ENCODE data around the gene CABP1. TPM values are rescaled to one million over a fixed set of nuclear protein-coding genes. Genes with fewer than 3 reads are reported as not detected.
"Not testable (repeated sequence)": the region's sequence is repeated elsewhere in the genome, so short reads cannot be mapped to it uniquely, and the experiment has no call there.

The CABP1 gene
- total RNA-seq = 1 to 10 TPM in 5 of 8 experiments, under 1 TPM in 3; 0.13 to 6.3 (median 1.4) TPM

DNA sequence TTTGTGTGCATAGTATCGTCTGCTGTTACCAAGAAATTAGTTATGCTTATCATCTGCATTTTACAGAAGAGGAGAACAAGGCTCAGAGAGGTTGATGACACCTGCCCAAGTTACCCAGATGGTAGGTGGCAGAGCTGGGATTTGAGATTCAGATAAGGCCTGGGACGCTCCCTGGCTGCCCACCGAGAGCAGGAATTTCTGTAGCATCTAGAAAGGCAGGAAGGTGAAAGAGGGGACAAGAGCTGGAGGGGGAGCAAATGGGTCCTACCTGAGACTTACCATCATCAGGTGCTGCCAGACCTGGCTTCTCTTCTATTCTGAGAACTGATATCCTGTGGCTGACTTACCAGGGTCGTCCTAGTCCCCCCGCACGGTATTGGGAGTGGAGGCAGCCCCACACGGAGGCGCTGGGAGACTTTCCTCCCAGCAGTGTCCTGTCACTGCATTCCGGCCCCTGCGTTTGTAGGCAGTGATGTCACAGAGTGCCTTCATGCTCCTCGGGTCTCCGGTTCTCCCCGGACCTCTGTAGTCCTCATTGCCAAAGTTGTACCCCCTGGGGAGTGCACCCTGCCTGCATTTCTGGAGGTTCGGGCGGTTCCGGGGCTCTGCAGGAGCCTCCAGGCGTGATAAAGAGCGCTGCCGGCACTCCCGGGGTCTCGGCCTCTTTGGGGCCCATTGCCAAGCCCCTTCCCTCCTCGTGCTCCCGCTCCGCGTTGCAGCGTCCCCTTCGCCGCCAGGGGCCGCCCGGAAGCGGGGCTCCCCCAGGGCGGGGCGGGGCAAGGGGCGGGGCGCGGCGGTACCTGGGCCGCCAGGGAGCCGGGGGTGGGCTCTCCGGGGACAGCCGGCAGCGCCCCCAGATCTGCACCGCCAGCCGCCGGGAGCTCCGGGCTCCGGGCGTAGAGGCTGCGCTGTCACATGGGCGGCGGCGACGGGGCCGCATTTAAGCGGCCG lies at the start of gene CABP1:
Gene CABP1, plus strand, starts transcription at position 856 of the 951 bp plus-strand sequence. Its CDS starts 60 bp downstream, at position 916.
- 0 to 100% (median 18%) methylated on average over 1 to 11 of the region's 56 CpGs; no CpG with 5 or more reads in 2 of the 10 experiments for WGBS, 10 experiments
- H3K4me1 ChIP-seq (replicated peaks in 1 of 2) = peaks cover 0 to 4% of the 10 kb centered on the region in 2 donors
- H3K4me3 ChIP-seq = peak within 1 kb of the TSS; percentile 38 to 55 (median 46)
- no peak within 1 kb of the TSS for H3K27ac ChIP-seq
- in situ Hi-C loops (cut with MboI; ENCODE audit: low pct_unique_long_range_greater_than_20kb in 2 of 9, low sequenced_read_pairs in 9 of 9, unreplicated experiment in 9 of 9) = loop anchor here in 1 of 9 experiments (10.0 to 25.0 kb wide), 2 partner anchors 55 to 322 kb away; partner anchors contain the start of gene POP5
- ATAC-seq (replicated peaks in 6 of 8) = peak in 7 of 8 experiments; percentile 11 to 85 (median 81)

DNA sequence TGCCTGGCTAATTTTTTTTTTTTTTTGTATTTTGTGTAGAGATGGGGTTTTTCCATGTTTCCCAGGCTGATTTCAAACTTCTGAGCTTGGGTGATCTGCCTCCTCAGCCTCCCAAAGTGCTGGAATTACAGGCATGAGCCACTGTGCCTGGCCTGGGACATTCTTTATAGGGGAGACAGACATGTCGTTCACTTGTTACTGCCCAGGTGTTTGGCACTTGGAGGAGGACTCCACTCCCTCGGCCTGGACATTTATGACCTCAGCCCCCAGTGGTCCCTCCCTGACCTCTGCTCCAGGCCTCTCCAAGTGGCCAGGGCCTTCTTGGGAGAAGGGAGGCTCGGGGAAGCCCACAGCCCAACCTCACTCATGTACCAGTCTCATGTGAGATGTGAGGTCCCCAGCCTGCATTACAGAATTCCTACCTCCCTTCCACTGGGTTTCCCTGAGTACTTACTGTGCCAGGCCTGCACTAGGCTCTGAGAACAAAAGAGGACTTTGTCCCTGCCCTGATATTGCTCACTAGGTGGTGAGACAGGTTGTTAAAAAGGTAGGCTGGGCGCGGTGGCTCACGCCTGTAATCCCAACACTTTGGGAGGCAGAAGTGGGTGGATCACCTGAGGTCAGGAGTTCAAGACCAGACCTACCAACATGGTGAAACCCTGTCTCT lies 49.6 kb upstream of the CABP1 start:
- no peaks in the 10 kb centered on the region for H3K4me1 ChIP-seq (replicated peaks in 1 of 2)
- no peak for ATAC-seq (replicated peaks in 6 of 8)
- no peak overlapping the region for H3K4me3 ChIP-seq
- WGBS, 10 experiments = 31 to 100% (median 69%) methylated on average over 1 to 3 of the region's 6 CpGs; no CpG with 5 or more reads in 5 of the 10 experiments
- H3K27ac ChIP-seq = no peak overlapping the region
- in situ Hi-C loops (cut with MboI; ENCODE audit: low pct_unique_long_range_greater_than_20kb in 2 of 9, low sequenced_read_pairs in 9 of 9, unreplicated experiment in 9 of 9) = loop anchor here in 1 of 9 experiments (25.0 kb wide), 1 partner anchor 521 kb away; no protein-coding TSS in a partner anchor

DNA sequence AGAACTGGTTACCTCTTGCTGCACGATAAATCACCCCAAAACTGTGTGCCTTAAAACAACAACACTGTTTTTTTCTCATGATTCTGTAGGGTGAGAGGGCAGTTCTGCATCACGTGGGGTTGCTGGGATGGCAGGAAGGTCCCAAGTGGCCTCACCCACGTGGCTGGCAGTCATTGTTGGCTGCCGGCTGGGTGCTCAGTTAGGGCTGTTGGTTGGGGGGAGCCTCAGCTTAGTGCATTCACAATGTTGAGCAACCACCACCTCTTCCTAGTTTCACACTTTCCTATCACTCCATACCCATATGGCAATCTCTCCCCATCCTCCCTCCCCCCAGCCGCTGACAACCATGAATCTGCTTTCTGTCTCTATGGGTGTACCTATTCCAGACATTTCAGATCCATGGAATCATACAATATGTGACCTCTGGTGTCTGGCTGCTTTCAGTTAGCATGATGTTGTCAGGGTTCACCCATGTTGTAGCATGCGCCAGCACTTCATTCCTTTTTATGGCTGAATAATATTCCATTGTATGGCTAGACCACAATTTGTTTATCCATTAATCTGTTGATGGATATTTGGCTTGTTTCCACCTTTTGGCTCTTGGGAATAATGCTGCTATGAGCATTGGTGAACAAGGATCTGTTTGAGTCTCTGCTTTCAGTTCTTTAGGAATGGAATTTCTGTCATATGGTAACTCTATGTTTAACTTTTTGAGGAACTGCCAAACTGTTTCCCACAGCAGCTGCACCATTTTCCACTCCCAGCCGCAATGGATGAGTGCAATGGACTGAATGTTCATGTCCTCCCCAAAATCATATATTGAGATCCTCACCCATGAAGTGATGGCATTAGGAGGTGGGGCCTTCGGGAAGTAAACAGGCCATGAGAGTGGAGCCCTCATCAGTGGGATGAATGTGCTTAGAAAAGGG lies 48.0 kb upstream of the CABP1 start:
- no peak overlapping the region for H3K4me3 ChIP-seq
- 0 to 87% (median 80%) methylated on average over 1 to 5 of the region's 8 CpGs; no CpG with 5 or more reads in 1 of the 10 experiments for WGBS, 10 experiments
- H3K27ac ChIP-seq = no peak overlapping the region
- no peaks in the 10 kb centered on the region for H3K4me1 ChIP-seq (replicated peaks in 1 of 2)
- ATAC-seq (replicated peaks in 6 of 8) = no peak
- in situ Hi-C loops (cut with MboI; ENCODE audit: low pct_unique_long_range_greater_than_20kb in 2 of 9, low sequenced_read_pairs in 9 of 9, unreplicated experiment in 9 of 9) = loop anchor here in 1 of 9 experiments (25.0 kb wide), 1 partner anchor 520 kb away; no protein-coding TSS in a partner anchor

DNA sequence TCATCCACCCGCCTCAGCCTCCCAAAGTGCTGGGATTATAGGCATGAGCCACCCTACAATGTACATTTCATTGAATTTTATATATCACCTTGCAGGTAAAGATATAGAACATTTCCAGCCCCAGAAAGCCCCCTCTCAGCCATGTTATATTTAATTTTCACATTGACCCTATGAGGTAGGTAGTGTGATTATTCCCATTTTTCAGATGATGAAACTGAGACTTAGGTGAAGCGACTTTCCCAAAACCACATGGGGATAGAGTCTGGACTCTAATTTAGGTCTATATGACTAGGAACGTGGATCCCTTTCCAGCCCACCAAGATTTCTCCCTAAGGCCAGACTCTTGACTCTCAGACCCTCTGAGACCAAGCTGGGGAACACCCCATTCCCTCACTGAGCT lies 43.5 kb upstream of the CABP1 start:
- no peak overlapping the region for H3K27ac ChIP-seq
- H3K4me3 ChIP-seq = no peak overlapping the region
- no peak for ATAC-seq (replicated peaks in 6 of 8)
- H3K4me1 ChIP-seq (replicated peaks in 1 of 2) = peaks cover 3 to 15% of the 10 kb centered on the region in 2 donors
- in situ Hi-C loops (cut with MboI; ENCODE audit: low pct_unique_long_range_greater_than_20kb in 2 of 9, low sequenced_read_pairs in 9 of 9, unreplicated experiment in 9 of 9) = loop anchor here in 1 of 9 experiments (25.0 kb wide), 1 partner anchor 515 kb away; no protein-coding TSS in a partner anchor
- 100% methylated on average over 1 of the region's 3 CpGs; no CpG with 5 or more reads in 7 of the 10 experiments for WGBS, 10 experiments

DNA sequence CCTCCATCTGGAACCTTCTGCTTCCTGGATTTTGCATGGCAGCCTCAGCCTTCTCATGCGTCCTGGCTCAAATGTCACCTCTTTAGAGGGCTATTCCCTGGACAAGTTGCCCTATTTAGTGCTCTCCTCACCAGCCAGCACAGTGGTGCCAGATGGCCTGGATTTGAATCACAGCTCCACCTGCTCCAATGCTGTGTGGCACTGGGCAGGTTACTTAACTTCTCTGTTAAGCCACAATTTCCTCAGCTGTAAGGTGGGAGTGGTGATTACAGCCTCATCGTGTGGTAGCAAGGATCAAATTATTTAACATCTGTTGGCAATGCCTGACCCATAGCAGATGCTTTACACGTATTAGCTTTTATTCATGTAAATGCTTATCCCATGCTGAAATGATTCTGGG lies 42.6 kb upstream of the CABP1 start:
- in situ Hi-C loops (cut with MboI; ENCODE audit: low pct_unique_long_range_greater_than_20kb in 2 of 9, low sequenced_read_pairs in 9 of 9, unreplicated experiment in 9 of 9) = loop anchor here in 1 of 9 experiments (25.0 kb wide), 1 partner anchor 514 kb away; no protein-coding TSS in a partner anchor
- ATAC-seq (replicated peaks in 6 of 8) = peak in 2 of 8 experiments; percentile 5 to 7
- no peak overlapping the region for H3K27ac ChIP-seq
- WGBS, 10 experiments = 0 to 100% (median 80%) methylated on average over 1 to 2 of the region's 3 CpGs; no CpG with 5 or more reads in 3 of the 10 experiments
- peaks cover 3 to 15% of the 10 kb centered on the region in 2 donors for H3K4me1 ChIP-seq (replicated peaks in 1 of 2)
- H3K4me3 ChIP-seq = no peak overlapping the region

DNA sequence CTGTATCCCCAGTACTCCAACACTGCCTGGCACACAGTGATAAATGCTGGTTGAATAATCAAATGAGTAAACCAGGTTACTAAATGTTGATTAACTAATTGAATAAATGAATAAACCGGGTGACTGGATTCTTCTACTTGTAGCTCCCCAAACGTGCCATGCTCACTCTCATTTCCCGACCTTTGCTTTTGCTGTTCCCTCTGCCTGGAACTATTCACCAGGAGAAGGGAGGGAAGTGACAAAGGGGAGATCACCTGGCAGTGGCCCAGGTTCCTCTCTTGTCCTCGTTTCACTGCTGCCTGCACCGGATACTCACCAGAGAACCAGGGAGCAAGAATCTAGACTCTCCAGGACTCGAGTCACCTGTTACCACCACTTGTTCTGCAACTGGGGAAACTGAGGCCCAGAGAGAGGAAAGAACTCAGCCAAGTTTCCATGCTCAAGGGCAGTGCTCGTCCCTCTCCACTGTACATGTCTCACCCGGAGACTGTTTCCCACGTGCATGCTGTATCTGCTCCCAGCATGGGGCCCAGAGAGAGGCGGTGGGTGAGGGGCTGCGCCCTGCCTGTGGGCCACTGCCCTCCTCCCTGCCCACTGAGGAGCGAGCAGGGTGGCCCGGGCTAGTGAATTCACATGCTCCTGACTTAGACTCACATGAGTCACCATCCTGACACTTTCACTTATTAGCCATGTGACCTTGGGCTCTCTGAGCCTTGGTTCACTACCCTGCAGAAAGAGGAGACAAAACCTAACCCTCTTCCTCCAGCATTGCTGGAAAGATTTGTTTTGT lies 41.6 kb upstream of the CABP1 start:
- peak; percentile 42 to 98 (median 95) for ATAC-seq (replicated peaks in 6 of 8)
- Histone ChIP-seq H3K4me3 (no peak overlapping the region), H3K4me1 (replicated peaks in 1 of 2) (peaks cover 3 to 15% of the 10 kb centered on the region in 2 donors), H3K27ac (peak overlapping the region in 1 of 2 donors; percentile 42)
- 10 to 80% (median 33%) methylated on average over 1 to 7 of the region's 13 CpGs; no CpG with 5 or more reads in 1 of the 10 experiments for WGBS, 10 experiments
- in situ Hi-C loops (cut with MboI; ENCODE audit: low pct_unique_long_range_greater_than_20kb in 2 of 9, low sequenced_read_pairs in 9 of 9, unreplicated experiment in 9 of 9) = loop anchor here in 1 of 9 experiments (25.0 kb wide), 1 partner anchor 513 kb away; no protein-coding TSS in a partner anchor

DNA sequence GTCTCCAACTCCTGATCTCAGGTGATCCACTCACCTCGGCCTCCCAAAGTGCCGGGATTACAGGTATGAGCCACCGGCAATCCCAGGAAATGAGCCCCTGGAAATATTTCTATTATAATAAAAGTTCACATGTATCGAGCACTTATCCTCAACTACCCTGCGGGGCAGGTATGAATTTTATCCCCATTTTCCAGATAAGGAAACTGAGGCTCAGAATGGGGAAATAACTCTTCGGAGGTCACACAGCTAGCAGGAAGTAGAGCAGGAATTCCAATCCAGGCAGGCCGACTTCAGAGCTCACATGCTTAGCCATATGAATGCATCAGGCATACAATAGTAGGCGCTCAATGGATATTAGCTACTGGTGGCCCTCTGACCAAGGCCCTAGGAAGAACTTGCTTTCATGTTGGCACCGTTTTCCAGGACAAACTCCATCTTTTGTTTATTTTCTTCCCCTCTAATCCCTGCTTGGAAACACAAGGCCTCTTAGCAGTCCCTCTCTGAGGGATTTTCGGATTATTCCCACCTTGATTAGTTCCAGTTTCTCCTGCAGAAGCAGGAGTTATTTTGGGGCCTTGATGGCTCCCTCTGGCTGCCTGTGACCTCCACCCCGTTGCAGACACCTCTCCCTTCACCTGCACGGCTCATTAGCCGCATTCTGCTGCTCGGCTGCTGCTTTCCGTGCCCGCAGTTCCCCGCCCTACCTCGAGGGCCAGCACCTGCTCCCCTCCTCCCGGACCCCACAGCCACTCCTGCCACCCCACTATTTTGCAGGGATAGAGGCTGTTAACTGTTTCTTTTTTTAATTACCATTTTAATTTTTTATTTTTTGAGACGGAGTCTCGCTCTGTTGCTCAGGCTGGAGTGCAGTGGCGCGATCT lies 40.5 kb upstream of the CABP1 start:
- WGBS, 10 experiments = 10 to 95% (median 85%) methylated on average over 2 to 14 of the region's 23 CpGs; no CpG with 5 or more reads in 1 of the 10 experiments
- Histone ChIP-seq H3K27ac (peak overlapping the region in 1 of 2 donors; percentile 42), H3K4me1 (replicated peaks in 1 of 2) (peaks cover 3 to 15% of the 10 kb centered on the region in 2 donors), H3K4me3 (no peak overlapping the region)
- ATAC-seq (replicated peaks in 6 of 8) = peak in 1 of 8 experiments; percentile 2
- in situ Hi-C loops (cut with MboI; ENCODE audit: low pct_unique_long_range_greater_than_20kb in 2 of 9, low sequenced_read_pairs in 9 of 9, unreplicated experiment in 9 of 9) = loop anchor here in 1 of 9 experiments (25.0 kb wide), 1 partner anchor 512 kb away; no protein-coding TSS in a partner anchor

DNA sequence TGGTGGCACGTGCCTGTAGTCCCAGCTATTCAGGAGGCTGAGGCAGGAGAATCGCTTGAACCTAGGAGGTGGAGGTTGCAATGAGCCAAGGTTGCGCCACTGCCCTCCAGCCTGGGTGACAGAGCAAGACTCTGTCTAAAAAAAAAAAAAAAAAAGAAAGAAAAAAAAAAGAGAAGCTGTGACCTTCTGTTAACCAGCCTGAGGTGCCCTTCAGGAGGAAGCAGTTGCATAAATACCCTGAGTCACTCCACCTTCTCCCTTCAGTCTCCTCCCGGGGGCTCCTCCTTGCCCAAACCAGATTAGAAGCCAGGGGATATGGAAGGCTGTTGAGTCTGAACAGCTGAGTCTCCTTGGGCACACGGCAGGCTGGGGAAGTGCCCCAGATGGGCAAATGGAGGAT lies 38.0 kb upstream of the CABP1 start:
- H3K4me3 ChIP-seq; in situ Hi-C loops (cut with MboI; ENCODE audit: low pct_unique_long_range_greater_than_20kb in 2 of 9, low sequenced_read_pairs in 9 of 9, unreplicated experiment in 9 of 9); H3K27ac ChIP-seq: not testable (repeated sequence)
- ATAC-seq (replicated peaks in 6 of 8) = peak in 3 of 8 experiments; percentile 16 to 23 (median 23)
- WGBS, 10 experiments = 70 to 100% (median 83%) methylated on average over 1 to 3 of the region's 5 CpGs; no CpG with 5 or more reads in 5 of the 10 experiments
- peaks cover 3 to 15% of the 10 kb centered on the region in 2 donors for H3K4me1 ChIP-seq (replicated peaks in 1 of 2)

DNA sequence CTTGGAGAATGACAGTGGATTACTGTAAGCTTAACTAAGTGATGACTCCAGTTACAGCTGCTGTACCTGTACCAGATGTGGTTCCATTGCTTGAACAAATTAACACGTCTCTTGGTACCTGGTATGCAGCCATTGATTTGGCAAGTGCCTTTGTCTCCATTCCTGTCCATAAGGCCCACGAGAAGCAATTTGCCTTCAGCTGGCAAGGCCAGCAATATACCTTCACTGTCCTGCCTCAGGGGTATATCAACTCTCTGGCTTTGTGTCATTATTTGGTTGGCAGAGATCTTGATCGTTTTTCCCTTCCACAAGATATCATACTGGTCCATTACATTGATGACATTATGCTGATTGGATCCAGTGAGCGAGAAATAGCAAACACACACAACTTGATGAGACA lies 29.9 kb upstream of the CABP1 start:
- Histone ChIP-seq H3K4me1 (replicated peaks in 1 of 2) (no peaks in the 10 kb centered on the region), H3K4me3 (no peak overlapping the region), H3K27ac (no peak overlapping the region)
- in situ Hi-C loops (cut with MboI; ENCODE audit: low pct_unique_long_range_greater_than_20kb in 2 of 9, low sequenced_read_pairs in 9 of 9, unreplicated experiment in 9 of 9) = no loop called here
- ATAC-seq (replicated peaks in 6 of 8) = no peak
- WGBS, 10 experiments = 0 to 75% (median 37%) methylated on average over 2 to 4 of the region's 4 CpGs; no CpG with 5 or more reads in 4 of the 10 experiments

DNA sequence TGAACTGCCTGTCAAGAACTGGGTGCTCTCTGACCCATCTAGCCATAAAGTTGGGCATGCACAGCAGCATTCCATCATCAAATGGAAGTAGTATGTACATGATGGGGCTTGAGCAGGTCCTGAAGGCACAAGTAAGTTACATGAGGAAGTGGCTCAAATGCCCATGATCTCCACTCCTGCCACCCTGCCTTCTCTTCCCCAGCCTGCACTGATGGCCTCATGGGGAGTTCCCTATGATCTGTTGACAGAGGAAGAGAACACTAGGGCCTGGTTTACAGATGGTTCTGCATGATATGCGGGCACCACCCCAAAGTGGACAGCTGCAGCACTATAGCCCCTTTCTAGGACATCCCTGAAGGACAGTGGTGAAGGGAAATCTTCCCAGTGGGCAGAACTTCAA lies 28.9 kb upstream of the CABP1 start:
- 40 to 100% methylated on average over 1 of the region's 1 CpG; no CpG with 5 or more reads in 8 of the 10 experiments for WGBS, 10 experiments
- ATAC-seq (replicated peaks in 6 of 8); H3K4me1 ChIP-seq (replicated peaks in 1 of 2); in situ Hi-C loops (cut with MboI; ENCODE audit: low pct_unique_long_range_greater_than_20kb in 2 of 9, low sequenced_read_pairs in 9 of 9, unreplicated experiment in 9 of 9); H3K27ac ChIP-seq; H3K4me3 ChIP-seq: not testable (repeated sequence)
